Smooth muscle cell (in vitro differentiated cells): ENCODE measurements around the gene GATA1. TPM values are rescaled to one million over a fixed set of nuclear protein-coding genes. Genes with fewer than 3 reads are reported as not detected.

Experiments used
- DNase-seq: peaks from one replicate; lab custom pipeline; 2025; ENCODE audit not compliant: unreplicated experiment; lab: John Stamatoyannopoulos, UW
- H2AFZ ChIP-seq: fragments of 200-600 bp; sonication (generic); 2 replicates; pipeline ENCODE4 v1.6.0; 2016; ENCODE audit warnings: antibody characterized with exemption, low read depth, mild to moderate bottlenecking
- H3F3A ChIP-seq: fragments of 200-600 bp; sonication (generic); 2 replicates; pipeline ENCODE4 v1.6.0; 2017; ENCODE audit warnings: antibody characterized with exemption, low read depth
- H3K27ac ChIP-seq: fragments of 200-600 bp; sonication (generic); 2 replicates; pipeline ENCODE4 v1.5.1; 2016; ENCODE audit warnings: low read depth, mild to moderate bottlenecking
- H3K27me3 ChIP-seq: fragments of 200-600 bp; sonication (generic); 2 replicates; pipeline ENCODE4 v1.6.1; 2016; ENCODE audit warnings: low read depth, mild to moderate bottlenecking
- H3K36me3 ChIP-seq: fragments of 200-600 bp; sonication (generic); 2 replicates; pipeline ENCODE4 v1.5.1; 2016; ENCODE audit warnings: low read depth
- H3K4me1 ChIP-seq: fragments of 200-600 bp; sonication (generic); 2 replicates; pipeline ENCODE4 v1.5.1; 2016; ENCODE audit warnings: low read depth
- H3K4me2 ChIP-seq: fragments of 200-600 bp; sonication (generic); 2 replicates; pipeline ENCODE4 v1.6.0; 2016; ENCODE audit warnings: mild to moderate bottlenecking
- H3K4me3 ChIP-seq: fragments of 200-600 bp; sonication (generic); 2 replicates; pipeline ENCODE4 v1.5.1; 2016; ENCODE audit warnings: mild to moderate bottlenecking
- H3K79me2 ChIP-seq: fragments of 200-600 bp; sonication (generic); 2 replicates; pipeline ENCODE4 v1.6.0; 2016; ENCODE audit warnings: low read depth, mild to moderate bottlenecking
- H3K9ac ChIP-seq: fragments of 200-600 bp; sonication (generic); 2 replicates; pipeline ENCODE4 v1.6.0; 2016; ENCODE audit warnings: low read depth
- H3K9me3 ChIP-seq: fragments of 200-600 bp; sonication (generic); replicated peaks from 2 replicates; pipeline ENCODE4 v1.5.1; 2016; ENCODE audit warnings: low read depth
- H4K20me1 ChIP-seq: fragments of 200-600 bp; sonication (generic); 2 replicates; pipeline ENCODE4 v1.6.0; 2016; ENCODE audit warnings: low read depth
- CTCF ChIP-seq: fragments of 200-600 bp; sonication (generic); IDR thresholded peaks from 2 replicates; pipeline ENCODE4 v1.5.1; 2017; ENCODE audit warnings: borderline replicate concordance, mild to moderate bottlenecking, antibody characterized with exemption; ENCODE audit not compliant: insufficient read depth, poor library complexity, severe bottlenecking
- WGBS: methylation state at CpG from one replicate; pipeline ENCODE4 v1.1.7; 2016; ENCODE audit warnings: low lambda C conversion rate; 5-methylcytosine and 5-hydroxymethylcytosine counted together
- polyA plus RNA-seq: library from polyadenylated mRNA; unstranded; fragments of >200 nt; fragmentation: Nextera tagmentation; extraction: Ambion mirVana; gene quantifications from 2 replicates; pipeline ENCODE4 v1.2.1, GENCODE V29; 2016
- total RNA-seq: library from RNA; depleted of rRNA; stranded (reverse); fragments of >200 nt; gene quantifications from 2 replicates; pipeline ENCODE4 v1.2.3, GENCODE V29; 2014

The GATA1 gene
- total and polyA plus RNA-seq, 2 experiments from 2014 or later, result not detected

GRCh38 chrX:48786825-48787504 lies 575 bp downstream of the GATA1 start:
- Histone ChIP-seq H3K9ac (no peak overlapping the region), H2AFZ (no peak overlapping the region), H3K79me2 (no peaks in the 10 kb centered on the region), H3K27ac (no peak overlapping the region), H3K9me3 (no peaks in the 10 kb centered on the region), H4K20me1 (no peaks in the 10 kb centered on the region), H3K4me2 (no peak overlapping the region), H3F3A (no peaks in the 10 kb centered on the region), H3K27me3 (no peaks in the 10 kb centered on the region), H3K4me1 (no peaks in the 10 kb centered on the region), H3K4me3 (no peak overlapping the region), H3K36me3 (no peaks in the 10 kb centered on the region)
- DNase-seq, result no peak
- no peak for TF ChIP-seq CTCF
- 70% methylated on average over 6 of the region's 6 CpGs for WGBS

- Histone ChIP-seq H3K9ac (no peak overlapping the region), H3K36me3 (no peaks in the 10 kb centered on the region), H3K4me3 (no peak overlapping the region), H3K9me3 (no peaks in the 10 kb centered on the region), H3K27ac (no peak overlapping the region), H3K4me1 (no peaks in the 10 kb centered on the region), H3K79me2 (no peaks in the 10 kb centered on the region), H3K27me3 (no peaks in the 10 kb centered on the region), H3K4me2 (no peak overlapping the region), H3F3A (no peaks in the 10 kb centered on the region), H4K20me1 (no peaks in the 10 kb centered on the region), H2AFZ (no peak overlapping the region)
- TF ChIP-seq CTCF, result no peak
- no peak for DNase-seq
- 70% methylated on average over 14 of the region's 17 CpGs for WGBS
Measured at GRCh38 chrX:48787505-48788443, 1.4 kb downstream of the GATA1 start.

GRCh38 chrX:48789366-48790220 lies 3.2 kb downstream of the GATA1 start:
- no peak for TF ChIP-seq CTCF
- Histone ChIP-seq H3F3A (no peaks in the 10 kb centered on the region), H3K4me2 (no peak overlapping the region), H3K27me3 (no peaks in the 10 kb centered on the region), H2AFZ (no peak overlapping the region), H3K9me3 (no peaks in the 10 kb centered on the region), H3K79me2 (no peaks in the 10 kb centered on the region), H3K4me1 (no peaks in the 10 kb centered on the region), H3K36me3 (no peaks in the 10 kb centered on the region), H3K4me3 (no peak overlapping the region), H3K9ac (no peak overlapping the region), H3K27ac (no peak overlapping the region), H4K20me1 (no peaks in the 10 kb centered on the region)
- DNase-seq, result no peak
- 88% methylated on average over 5 of the region's 7 CpGs for WGBS
